Erythroblast (primary cell): ENCODE results near the gene FOXO6.

Experiments used
- GATA1 ChIP-seq: IDR thresholded peaks from 2 replicates; pipeline ENCODE4 v1.6.1; 2011; ENCODE audit warnings: low read depth, mild to moderate bottlenecking, control low read depth, low read length, moderate library complexity
- POLR2A ChIP-seq: IDR thresholded peaks from 2 replicates; pipeline ENCODE4 v1.6.1; 2011; ENCODE audit warnings: mild to moderate bottlenecking, low read length

- TF ChIP-seq POLR2A (no peak), GATA1 (no peak)
Measured at GRCh38 chr1:41359211-41360073, 1.8 kb upstream of the FOXO6 start.
